HG03520 (cell line): ENCODE results near the gene SFXN5.

ENCODE experiments used
- ATAC-seq: cut with Tn5 transposase; IDR thresholded peaks from one replicate; pipeline ENCODE4 v1.9.1; 2021; ENCODE audit warnings: mild to moderate bottlenecking, moderate library complexity; ENCODE audit not compliant: unreplicated experiment

Gene SFXN5

GRCh38 chr2:72945450-72946019 is 126.0 kb downstream of the SFXN5 start:
- ATAC-seq, result no peak

GRCh38 chr2:72944804-72945449 is 126.6 kb downstream of the SFXN5 start:
- ATAC-seq, result no peak

GRCh38 chr2:72943540-72944395 is 127.7 kb downstream of the SFXN5 start:
- no peak for ATAC-seq

- no peak for ATAC-seq
Measured at GRCh38 chr2:72942881-72943418, 128.6 kb downstream of the SFXN5 start.

- ATAC-seq, result no peak
Measured at GRCh38 chr2:72942293-72942692, 129.2 kb downstream of the SFXN5 start.

GRCh38 chr2:72940786-72941185 is 130.7 kb downstream of the SFXN5 start:
- ATAC-seq, result no peak

- ATAC-seq, result no peak
Measured at GRCh38 chr2:72940361-72940760, 131.2 kb downstream of the SFXN5 start.

GRCh38 chr2:72938455-72938854 is 133.1 kb downstream of the SFXN5 start:
- no peak for ATAC-seq

GRCh38 chr2:72937356-72937669 is 134.2 kb downstream of the SFXN5 start:
- no peak for ATAC-seq

- no peak for ATAC-seq
Measured at GRCh38 chr2:72936660-72937355, 134.7 kb downstream of the SFXN5 start.

GRCh38 chr2:72935611-72935957 is 135.9 kb downstream of the SFXN5 start:
- no peak for ATAC-seq

GRCh38 chr2:72934683-72935610 is 136.6 kb downstream of the SFXN5 start:
- no peak for ATAC-seq

GRCh38 chr2:72933646-72934151 is 137.8 kb downstream of the SFXN5 start:
- no peak for ATAC-seq

- ATAC-seq, result no peak
Measured at GRCh38 chr2:72933207-72933606, 138.3 kb downstream of the SFXN5 start.

- ATAC-seq, result no peak
Measured at GRCh38 chr2:72932805-72933204, 138.7 kb downstream of the SFXN5 start.

- ATAC-seq, result no peak
Measured at GRCh38 chr2:72932045-72932740, 139.3 kb downstream of the SFXN5 start.

- no peak for ATAC-seq
Measured at GRCh38 chr2:72931280-72931910, 140.1 kb downstream of the SFXN5 start.

GRCh38 chr2:72929010-72929409 is 142.5 kb downstream of the SFXN5 start:
- ATAC-seq, result no peak
